DND-41 (cell line): ENCODE measurements around the gene ERI2.

Source experiments
- ATAC-seq: fragments of 200-7000 bp; cut with Tn5 transposase; 3 replicates; pipeline ENCODE4 v1.9.1; 2021; ENCODE audit warnings: low read depth; ENCODE audit not compliant: insufficient read depth
- DNase-seq: peaks from one replicate; pipeline ENCODE4 v3.0.0-alpha.2; 2020
- H2AFZ ChIP-seq: 2 replicates; pipeline ENCODE4 v1.6.0; 2012; ENCODE audit warnings: low read depth, low read length
- H3K27ac ChIP-seq: 2 replicates; pipeline ENCODE4 v1.5.1; 2012; ENCODE audit warnings: low read length, inconsistent platforms
- H3K27me3 ChIP-seq: fragments of 200-600 bp; sonication (generic); 2 replicates; pipeline ENCODE4 v1.6.0; 2012; ENCODE audit warnings: low read length, mild to moderate bottlenecking, inconsistent platforms; ENCODE audit not compliant: insufficient read depth, poor library complexity
- H3K36me3 ChIP-seq: 2 replicates; pipeline ENCODE4 v1.5.1; 2012; ENCODE audit warnings: low read length, inconsistent platforms; ENCODE audit not compliant: insufficient read depth
- H3K4me1 ChIP-seq: 2 replicates; pipeline ENCODE4 v1.5.1; 2012; ENCODE audit warnings: mild to moderate bottlenecking, low read length; ENCODE audit not compliant: insufficient read depth
- H3K4me2 ChIP-seq: 2 replicates; pipeline ENCODE4 v1.6.0; 2012; ENCODE audit warnings: mild to moderate bottlenecking, moderate library complexity, low read length, inconsistent platforms; ENCODE audit not compliant: insufficient read depth
- H3K4me3 ChIP-seq, 2 experiments: fragments of 200-600 bp in 1 of 2; shearing (Covaris generic) in 1 of 2; 2 replicates each; pipeline ENCODE4 v1.5.1; 2012 to 2016; ENCODE audit warnings: inconsistent platforms in 2 of 2, low read length in 2 of 2, mild to moderate bottlenecking in 2 of 2, low read depth in 1 of 2, moderate library complexity in 1 of 2
- H3K79me2 ChIP-seq: 2 replicates; pipeline ENCODE4 v1.6.0; 2012; ENCODE audit warnings: low read length, inconsistent platforms; ENCODE audit not compliant: insufficient read depth
- H3K9ac ChIP-seq: 2 replicates; pipeline ENCODE4 v1.6.0; 2012; ENCODE audit warnings: low read depth, mild to moderate bottlenecking, inconsistent platforms, low read length, moderate library complexity
- H3K9me3 ChIP-seq: 2 replicates; pipeline ENCODE4 v1.5.1; 2012; ENCODE audit warnings: low read length, moderate library complexity, mild to moderate bottlenecking, inconsistent platforms; ENCODE audit not compliant: insufficient read depth, severe bottlenecking
- H4K20me1 ChIP-seq: 2 replicates; pipeline ENCODE4 v1.6.0; 2012; ENCODE audit warnings: low read length; ENCODE audit not compliant: insufficient read depth
- CTCF ChIP-seq: IDR thresholded peaks from 2 replicates; pipeline ENCODE4 v1.5.1; 2012; ENCODE audit warnings: borderline replicate concordance, low read length, moderate library complexity, mild to moderate bottlenecking; ENCODE audit not compliant: poor library complexity, severe bottlenecking; ENCODE audit errors: extremely low read depth
- EZH2 ChIP-seq: IDR thresholded peaks from 3 replicates; pipeline ENCODE4 v1.6.1; 2012; ENCODE audit warnings: borderline replicate concordance, low read depth, mild to moderate bottlenecking, moderate library complexity, low read length, inconsistent platforms; ENCODE audit not compliant: severe bottlenecking

ERI2 gene

GRCh38 chr16:20849589-20850390, 43.5 kb upstream of the ERI2 start:
- ATAC-seq (peak; percentile 66; the same call in 2 of the 3 replicates), DNase-seq (peak; percentile 67)
- Histone ChIP-seq H3K36me3 (peaks cover 22% of the 10 kb centered on the region), H3K79me2 (no peaks in the 10 kb centered on the region), H2AFZ (no peak overlapping the region), H3K27me3 (no peaks in the 10 kb centered on the region), H3K4me3 (no peak overlapping the region), H3K27ac (no peak overlapping the region), H4K20me1 (no peaks in the 10 kb centered on the region), H3K4me2 (no peak overlapping the region), H3K9me3 (no peaks in the 10 kb centered on the region), H3K9ac (no peak overlapping the region), H3K4me1 (no peaks in the 10 kb centered on the region; the same call in none of the 2 replicates)
- TF ChIP-seq CTCF: peak; percentile 99
- TF ChIP-seq EZH2: no peak

- Histone ChIP-seq H3K4me3 (no peak overlapping the region), H2AFZ (no peak overlapping the region), H3K27me3 (no peaks in the 10 kb centered on the region), H3K4me1 (peaks cover 6% of the 10 kb centered on the region), H3K4me2 (no peak overlapping the region), H4K20me1 (no peaks in the 10 kb centered on the region), H3K9ac (no peak overlapping the region), H3K79me2 (no peaks in the 10 kb centered on the region), H3K36me3 (peaks cover 32% of the 10 kb centered on the region), H3K9me3 (no peaks in the 10 kb centered on the region), H3K27ac (no peak overlapping the region)
- no peak for TF ChIP-seq CTCF
- no peak for TF ChIP-seq EZH2
- ATAC-seq: no peak
- DNase-seq: no peak
Observed at GRCh38 chr16:20847550-20847949, 41.3 kb upstream of the ERI2 start.

- no peaks in the 10 kb centered on the region for H3K9me3 ChIP-seq
- no peak overlapping the region for H3K4me3 ChIP-seq
Observed at GRCh38 chr16:20846551-20846950, 40.3 kb upstream of the ERI2 start.

More at GRCh38 chr16:20846551-20846950, 40.3 kb upstream of the ERI2 start:
- H3K27me3 ChIP-seq: no peaks in the 10 kb centered on the region
- H3K27ac ChIP-seq: no peak overlapping the region
- no peak for DNase-seq
- no peak overlapping the region for H3K9ac ChIP-seq
- H3K4me2 ChIP-seq: no peak overlapping the region
- peaks cover 6% of the 10 kb centered on the region for H3K4me1 ChIP-seq
- no peak overlapping the region for H2AFZ ChIP-seq
- TF ChIP-seq EZH2: no peak
- no peak for TF ChIP-seq CTCF
- no peak for ATAC-seq
- no peaks in the 10 kb centered on the region for H3K79me2 ChIP-seq
- peaks cover 34% of the 10 kb centered on the region for H3K36me3 ChIP-seq
- no peaks in the 10 kb centered on the region for H4K20me1 ChIP-seq
